Stimulated activated CD4-positive, alpha-beta T cell treated with anti-CD3 and anti-CD28 coated beads, Interleukin-1b, Interleukin-23, amount 100 ng/mL, for 24 hours (primary cell): Measurements from ENCODE around the gene FREM1.
"Not testable (repeated sequence)": the region's sequence is repeated elsewhere in the genome, so short reads cannot be mapped to it uniquely, and the experiment has no call there.

Experiments used
- DNase-seq, 4 experiments: peaks; one replicate each; pipeline ENCODE4 v3.0.0-alpha.2; 2020; ENCODE audit warnings: low read depth in 4 of 4, low spot score in 1 of 4

The FREM1 gene, protein sequence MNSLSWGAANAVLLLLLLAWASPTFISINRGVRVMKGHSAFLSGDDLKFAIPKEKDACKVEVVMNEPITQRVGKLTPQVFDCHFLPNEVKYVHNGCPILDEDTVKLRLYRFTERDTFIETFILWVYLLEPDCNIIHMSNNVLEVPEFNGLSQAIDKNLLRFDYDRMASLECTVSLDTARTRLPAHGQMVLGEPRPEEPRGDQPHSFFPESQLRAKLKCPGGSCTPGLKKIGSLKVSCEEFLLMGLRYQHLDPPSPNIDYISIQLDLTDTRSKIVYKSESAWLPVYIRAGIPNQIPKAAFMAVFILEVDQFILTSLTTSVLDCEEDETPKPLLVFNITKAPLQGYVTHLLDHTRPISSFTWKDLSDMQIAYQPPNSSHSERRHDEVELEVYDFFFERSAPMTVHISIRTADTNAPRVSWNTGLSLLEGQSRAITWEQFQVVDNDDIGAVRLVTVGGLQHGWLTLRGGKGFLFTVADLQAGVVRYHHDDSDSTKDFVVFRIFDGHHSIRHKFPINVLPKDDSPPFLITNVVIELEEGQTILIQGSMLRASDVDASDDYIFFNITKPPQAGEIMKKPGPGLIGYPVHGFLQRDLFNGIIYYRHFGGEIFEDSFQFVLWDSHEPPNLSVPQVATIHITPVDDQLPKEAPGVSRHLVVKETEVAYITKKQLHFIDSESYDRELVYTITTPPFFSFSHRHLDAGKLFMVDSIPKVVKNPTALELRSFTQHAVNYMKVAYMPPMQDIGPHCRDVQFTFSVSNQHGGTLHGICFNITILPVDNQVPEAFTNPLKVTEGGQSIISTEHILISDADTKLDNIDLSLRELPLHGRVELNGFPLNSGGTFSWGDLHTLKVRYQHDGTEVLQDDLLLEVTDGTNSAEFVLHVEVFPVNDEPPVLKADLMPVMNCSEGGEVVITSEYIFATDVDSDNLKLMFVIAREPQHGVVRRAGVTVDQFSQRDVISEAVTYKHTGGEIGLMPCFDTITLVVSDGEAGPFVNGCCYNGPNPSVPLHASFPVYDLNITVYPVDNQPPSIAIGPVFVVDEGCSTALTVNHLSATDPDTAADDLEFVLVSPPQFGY (N-terminal part only)

GRCh38 chr9:14909961-14910805 is at the start of gene FREM1:
Gene FREM1 (minus strand): TSS chr9:14910428. CDS start chr9:14868977, 41,451 bp downstream.
- no peak for DNase-seq

- DNase-seq, result no peak
These were observed 48.8 kb upstream of the FREM1 start for GRCh38 chr9:14958989-14959388.

GRCh38 chr9:14957109-14957508 is 46.9 kb upstream of the FREM1 start:
- DNase-seq, result no peak

DNA sequence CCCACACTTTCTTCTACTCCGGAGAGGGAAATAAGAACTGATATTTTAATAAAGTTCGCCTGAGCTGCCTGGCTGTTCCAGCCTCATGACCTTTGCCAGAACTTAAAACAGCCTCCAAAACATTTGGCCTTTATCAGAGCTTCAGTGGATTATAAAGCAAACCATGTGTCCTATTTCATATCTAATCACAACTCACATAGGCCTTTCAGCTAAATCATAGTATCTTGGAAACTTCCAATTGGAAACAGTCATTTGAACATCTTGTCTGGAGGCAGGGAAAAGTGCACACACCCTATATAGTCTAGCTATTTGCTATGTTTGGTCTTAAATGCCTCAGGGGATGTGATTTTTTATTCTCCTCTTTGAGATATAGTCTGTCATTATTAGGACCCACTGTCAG is 46.0 kb upstream of the FREM1 start:
- DNase-seq, result no peak

GRCh38 chr9:14945351-14945750 is 35.1 kb upstream of the FREM1 start:
- DNase-seq, result no peak

DNA sequence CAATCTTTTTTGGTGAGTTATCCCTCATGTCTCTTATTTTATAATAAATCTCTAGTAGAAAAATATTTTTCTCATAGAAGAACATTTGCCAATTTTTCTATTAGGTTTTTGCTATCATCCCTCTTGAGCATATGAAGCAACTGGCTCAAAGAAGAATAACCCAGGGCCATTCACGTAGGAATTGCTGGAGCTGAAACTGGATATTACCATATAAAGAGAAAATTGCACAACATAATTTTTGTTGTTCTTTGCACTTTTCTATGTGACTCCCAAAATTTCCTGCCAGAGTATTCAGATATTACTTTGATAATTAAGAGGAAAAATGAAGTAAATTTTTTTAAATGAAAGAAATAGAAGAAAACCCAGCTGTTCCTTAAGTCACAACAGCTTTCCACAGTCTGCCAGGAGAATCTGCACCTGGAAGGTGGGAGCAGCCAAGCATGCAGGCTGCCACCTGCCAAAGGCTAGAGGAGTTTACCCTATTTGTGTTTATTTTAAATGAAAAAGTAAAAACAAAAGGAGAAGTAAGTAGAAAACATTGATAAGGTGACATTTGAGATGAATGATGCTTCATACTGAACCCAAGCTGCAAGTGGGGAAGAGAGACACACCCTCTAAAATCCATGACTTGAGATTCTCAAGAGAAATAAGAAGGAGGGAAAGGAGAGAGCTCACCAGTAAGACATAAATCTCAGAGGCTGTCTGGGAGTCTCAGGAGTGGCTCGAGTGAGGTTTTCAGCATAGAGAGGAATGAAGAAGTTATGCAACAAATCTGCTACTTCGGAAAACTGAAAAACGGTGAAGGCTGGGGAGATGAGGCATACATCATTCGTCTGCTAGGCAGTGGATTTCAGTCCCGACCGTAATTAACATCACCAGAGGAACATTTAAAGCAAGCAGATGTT is 31.5 kb upstream of the FREM1 start:
- no peak for DNase-seq

- DNase-seq, result no peak
These were observed 29.1 kb upstream of the FREM1 start for GRCh38 chr9:14939378-14939777.

- DNase-seq, result no peak
These were observed 27.0 kb upstream of the FREM1 start for GRCh38 chr9:14937216-14937615.

- no peak for DNase-seq
These were observed 26.3 kb upstream of the FREM1 start for GRCh38 chr9:14936491-14936890.

DNA sequence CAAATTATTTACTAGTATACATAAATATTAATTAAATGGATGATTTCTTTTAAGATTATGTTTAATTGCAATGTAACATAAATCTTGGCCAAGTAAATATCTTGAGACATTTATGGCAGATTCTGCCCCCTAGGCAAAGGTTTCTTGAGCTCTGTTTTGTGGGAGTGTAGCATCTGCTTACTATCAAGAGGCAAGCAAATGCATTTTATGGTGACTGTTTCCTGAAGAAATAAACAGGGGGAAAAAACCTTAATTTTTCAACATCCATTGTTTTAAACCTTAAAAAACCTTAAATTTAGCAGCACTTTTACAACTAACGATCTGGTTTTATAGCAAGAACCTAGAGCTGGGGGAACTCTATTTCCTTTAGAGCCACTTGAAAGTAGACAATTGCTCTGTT is 25.7 kb upstream of the FREM1 start:
- no peak for DNase-seq

DNA sequence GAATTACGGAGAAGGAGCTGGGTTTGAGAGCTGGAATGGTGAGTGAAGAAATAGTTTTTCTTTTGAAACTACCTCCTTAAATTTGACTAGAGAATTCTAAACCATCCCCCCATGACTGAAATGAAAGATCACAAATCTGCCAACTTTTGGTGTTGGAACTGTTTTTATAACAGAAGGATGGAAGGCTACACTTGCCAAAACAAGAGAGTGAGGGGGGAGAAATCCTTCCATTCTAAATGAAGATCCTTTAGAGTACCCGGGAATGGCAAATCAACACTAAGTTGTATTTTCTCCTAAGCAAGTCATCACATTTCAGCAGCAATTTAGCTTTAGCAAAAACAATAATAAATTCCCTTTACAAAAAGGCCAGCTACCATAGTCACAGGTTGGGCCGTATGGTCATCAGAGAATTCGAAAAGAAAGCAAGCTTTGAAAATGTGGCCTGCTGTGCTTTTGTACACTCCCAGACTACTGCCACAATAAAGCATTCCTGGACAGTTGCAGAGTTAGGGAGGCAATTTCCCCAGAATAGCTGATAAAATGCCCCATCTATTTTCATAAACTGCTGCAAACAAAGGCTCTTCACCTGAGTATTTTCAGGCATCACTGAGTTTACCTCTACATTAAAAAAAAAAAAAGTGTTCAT is 25.0 kb upstream of the FREM1 start:
- no peak for DNase-seq

DNA sequence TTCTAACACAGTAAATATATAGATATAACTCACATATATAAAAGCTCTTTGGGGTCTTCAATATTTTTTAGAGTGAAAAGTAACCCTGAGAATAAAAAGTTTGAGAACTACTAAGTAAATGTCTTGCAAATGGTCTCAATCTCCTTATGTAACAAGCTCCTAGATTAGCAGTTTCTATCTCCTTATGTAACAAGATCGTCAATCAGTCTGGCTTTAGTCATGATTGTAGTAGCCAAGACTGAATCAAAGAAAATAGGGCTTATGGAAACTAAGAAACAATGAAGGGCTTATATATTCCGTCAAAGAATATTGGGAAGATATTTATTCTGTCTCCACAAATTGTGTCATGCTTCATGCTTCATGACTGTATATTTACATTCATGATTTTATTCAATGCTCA is 22.4 kb upstream of the FREM1 start:
- no peak for DNase-seq

DNA sequence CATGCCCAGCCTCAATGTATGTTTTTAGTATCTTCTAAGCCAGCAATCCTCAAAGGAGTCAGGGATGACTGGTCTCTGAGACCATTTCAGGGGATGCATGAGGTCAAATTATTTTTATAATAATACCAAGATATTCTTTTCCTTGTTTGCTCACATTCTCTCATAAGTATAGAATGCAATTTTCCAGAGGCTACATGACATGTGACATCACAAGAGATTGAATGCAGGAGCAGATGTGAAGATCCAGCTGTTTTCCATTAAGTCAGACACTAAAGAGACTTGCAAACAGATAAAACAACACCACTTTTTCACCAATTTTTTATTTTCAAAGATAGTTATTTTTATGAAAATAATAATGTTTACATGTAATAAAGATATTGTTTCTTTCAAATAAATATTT is 22.0 kb upstream of the FREM1 start:
- DNase-seq, result no peak

- DNase-seq, result no peak
These were observed 16.9 kb upstream of the FREM1 start for GRCh38 chr9:14926941-14927624.

DNA sequence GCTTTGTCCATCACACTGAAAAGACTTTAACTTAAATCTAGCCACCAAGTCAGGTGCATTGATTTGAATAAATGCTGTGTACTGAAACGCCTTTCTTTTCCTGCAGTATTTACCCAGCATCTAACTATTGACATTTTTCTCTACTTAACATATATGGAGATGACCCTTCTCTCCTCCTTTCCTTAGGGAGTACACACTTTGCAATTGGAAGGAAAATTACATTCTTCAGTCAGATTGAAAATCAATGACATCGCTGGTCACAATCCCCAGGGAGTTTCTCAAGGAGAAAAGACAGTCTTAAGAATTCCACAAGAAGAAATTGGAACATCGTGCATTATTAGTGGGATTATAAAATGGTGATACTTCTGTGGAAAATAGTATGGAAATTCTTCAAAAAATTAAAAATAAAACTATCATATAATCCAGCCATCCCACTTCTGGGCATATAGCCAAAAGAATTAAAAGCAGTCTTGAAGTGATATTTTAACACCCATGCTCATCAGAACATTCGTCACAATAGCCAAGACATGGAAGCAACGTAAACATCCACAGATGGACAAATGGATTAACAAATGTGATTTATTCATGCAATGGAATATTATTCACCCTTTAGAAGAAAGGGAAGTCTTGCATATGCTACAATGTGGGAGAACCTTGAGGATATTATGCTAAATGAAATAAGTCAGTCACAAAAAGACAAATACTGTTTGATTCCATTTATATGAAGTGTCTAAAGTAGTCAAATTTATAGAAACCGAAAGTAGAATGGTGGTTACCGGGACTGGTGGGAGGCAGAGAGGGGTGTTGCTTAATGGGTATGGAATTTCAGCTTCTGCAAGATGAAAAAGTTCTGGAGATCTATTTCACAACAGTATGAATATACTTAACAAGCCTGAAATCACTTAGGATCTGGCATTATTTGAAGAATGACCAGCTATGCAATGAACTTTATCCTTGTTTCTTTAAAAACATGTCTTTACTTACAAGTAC is 14.3 kb upstream of the FREM1 start:
- DNase-seq, result no peak

- no peak for DNase-seq
These were observed 13.5 kb upstream of the FREM1 start for GRCh38 chr9:14923701-14924100.

GRCh38 chr9:14920805-14921204 is 10.6 kb upstream of the FREM1 start:
- not testable (repeated sequence) for DNase-seq

GRCh38 chr9:14913366-14913765 is 3.1 kb upstream of the FREM1 start:
- DNase-seq, result no peak
